CD4-positive, alpha-beta T cell (primary cell): ENCODE data around the gene CHST3. TPM values are rescaled to one million over a fixed set of nuclear protein-coding genes. Genes with fewer than 3 reads are reported as not detected.

Source experiments
- ATAC-seq: fragments of 200-7000 bp; cut with Tn5 transposase; one replicate; pipeline ENCODE4 v1.10.0; 2022; ENCODE audit warnings: mild to moderate bottlenecking; ENCODE audit not compliant: poor library complexity
- CTCF ChIA-PET: fragments of 350-600 bp; sonication (Branson Sonifier 250); formaldehyde crosslinking; loops from one replicate; lab custom pipeline; 2021; ENCODE audit warnings: antibody characterized with exemption, inconsistent platforms; lab: Charles Lee
- POLR2A ChIA-PET: fragments of 350-600 bp; sonication (Branson Sonifier 250); formaldehyde crosslinking; loops from one replicate; lab custom pipeline; 2021; ENCODE audit warnings: antibody characterized with exemption, inconsistent platforms; lab: Charles Lee
- DNase-seq, 14 experiments: peaks; one replicate each; pipeline ENCODE4 v3.0.0-alpha.2; 2013 to 2020; ENCODE audit warnings: mixed read lengths in 2 of 14
- H3K27ac ChIP-seq, 2 donors: one replicate each; pipeline versions ENCODE4 v1.5.1 to v1.7.0; 2013; ENCODE audit warnings: low read length in 2 of 2, low read depth in 1 of 2, mild to moderate bottlenecking in 1 of 2
- H3K27me3 ChIP-seq, 2 experiments: 1 replicate in 1 of 2; 2 replicates in 1 of 2; pipeline versions ENCODE4 v1.6.1 to v1.7.0; 2013; ENCODE audit warnings: low read length in 2 of 2, control low read depth in 1 of 2, mild to moderate bottlenecking in 1 of 2, moderate library complexity in 1 of 2; ENCODE audit not compliant: insufficient read depth in 2 of 2, control insufficient read depth in 1 of 2
- H3K36me3 ChIP-seq: one replicate; pipeline ENCODE4 v1.6.1; 2013; ENCODE audit warnings: low read length, control low read depth; ENCODE audit not compliant: insufficient read depth
- H3K4me1 ChIP-seq: one replicate; pipeline ENCODE4 v1.6.1; 2013; ENCODE audit warnings: low read length, control low read depth; ENCODE audit not compliant: insufficient read depth
- H3K4me3 ChIP-seq: one replicate; pipeline ENCODE4 v1.5.1; 2013; ENCODE audit warnings: mild to moderate bottlenecking, low read length, moderate library complexity
- H3K9me3 ChIP-seq, 2 experiments: 1 replicate in 1 of 2; 2 replicates in 1 of 2; pipeline versions ENCODE4 v1.6.1 to v1.7.0; 2013; ENCODE audit warnings: low read length in 2 of 2, mild to moderate bottlenecking in 2 of 2, control low read depth in 1 of 2, moderate library complexity in 1 of 2; ENCODE audit not compliant: control insufficient read depth in 1 of 2, insufficient read depth in 1 of 2
- H3K27ac Mint-ChIP-seq: one replicate; pipeline ENCODE4 v1.8.0; 2020; ENCODE audit warnings: mixed read lengths
- H3K27me3 Mint-ChIP-seq: one replicate; pipeline ENCODE4 v1.8.0; 2021; ENCODE audit warnings: mixed read lengths
- H3K36me3 Mint-ChIP-seq: one replicate; pipeline ENCODE4 v1.8.0; 2021; ENCODE audit warnings: low read depth, mixed read lengths
- H3K4me1 Mint-ChIP-seq: one replicate; pipeline ENCODE4 v1.8.0; 2021; ENCODE audit warnings: low read depth, mixed read lengths
- H3K4me3 Mint-ChIP-seq: one replicate; pipeline ENCODE4 v1.8.0; 2020; ENCODE audit warnings: mild to moderate bottlenecking, mixed read lengths
- H3K9me3 Mint-ChIP-seq: one replicate; pipeline ENCODE4 v1.8.0; 2020; ENCODE audit warnings: mixed read lengths
- intact Hi-C, 2 experiments: fragments of 100-400 bp; cut with DNase I in 1 of 2; cut with micrococcal nuclease in 1 of 2; formaldehyde crosslinking; loops; one replicate each; pipeline versions ENCODE4 v1.15.1 to v1.9.0; 2023 to 2025; cut with DNase I, micrococcal nuclease
- total RNA-seq, 174 experiments: library from RNA in 2 of 174; stranded (reverse) in 2 of 174; gene quantifications; one replicate each; pipeline ENCODE4 v1.2.3 and lab custom pipeline; 2021 to 2026
- TF ChIP-seq, protein P1 (sequence below): fragments of 200-600 bp; IDR thresholded peaks from one replicate; pipeline ENCODE4 v1.8.0; 2022; ENCODE audit warnings: antibody characterized with exemption, mild to moderate bottlenecking

CHST3 gene
- total RNA-seq, 2 experiments from 2014 or later, result not detected

DNA sequence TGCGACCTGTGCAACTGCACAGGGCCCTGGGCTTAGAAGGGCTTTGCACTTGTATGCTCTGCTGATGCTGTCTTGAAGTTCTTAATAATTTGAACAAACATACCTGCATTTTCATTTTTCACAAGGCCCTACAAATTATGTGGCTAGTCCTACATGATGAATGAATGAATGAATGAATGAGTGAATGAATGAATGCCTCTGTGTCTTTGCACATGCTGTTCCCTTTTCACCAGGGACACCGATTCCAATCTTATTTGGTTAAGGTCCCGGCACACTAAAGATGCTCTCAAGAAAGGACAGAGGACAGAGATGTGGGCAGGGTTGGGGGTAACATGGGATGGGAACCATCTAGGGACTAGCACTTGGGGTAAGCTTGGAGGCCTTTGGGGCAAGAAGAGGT lies 39.4 kb upstream of the CHST3 start:
- no peaks in the 10 kb centered on the region for H3K4me1 ChIP-seq
- no peaks in the 10 kb centered on the region for H3K9me3 ChIP-seq
- no peak overlapping the region for H3K27ac Mint-ChIP-seq
- no peak overlapping the region for H3K4me3 Mint-ChIP-seq
- DNase-seq (no peak), ATAC-seq (no peak)
- H3K4me1 Mint-ChIP-seq, result no peaks in the 10 kb centered on the region
- H3K9me3 Mint-ChIP-seq, result no peaks in the 10 kb centered on the region
- ChIA-PET POLR2A (no interaction called here), CTCF (no interaction called here)
- intact Hi-C loops, result no loop called here
- no peak overlapping the region for H3K27ac ChIP-seq
- H3K36me3 ChIP-seq, result no peaks in the 10 kb centered on the region
- H3K36me3 Mint-ChIP-seq, result no peaks in the 10 kb centered on the region
- H3K27me3 Mint-ChIP-seq, result no peaks in the 10 kb centered on the region
- TF ChIP-seq, protein P1, sequence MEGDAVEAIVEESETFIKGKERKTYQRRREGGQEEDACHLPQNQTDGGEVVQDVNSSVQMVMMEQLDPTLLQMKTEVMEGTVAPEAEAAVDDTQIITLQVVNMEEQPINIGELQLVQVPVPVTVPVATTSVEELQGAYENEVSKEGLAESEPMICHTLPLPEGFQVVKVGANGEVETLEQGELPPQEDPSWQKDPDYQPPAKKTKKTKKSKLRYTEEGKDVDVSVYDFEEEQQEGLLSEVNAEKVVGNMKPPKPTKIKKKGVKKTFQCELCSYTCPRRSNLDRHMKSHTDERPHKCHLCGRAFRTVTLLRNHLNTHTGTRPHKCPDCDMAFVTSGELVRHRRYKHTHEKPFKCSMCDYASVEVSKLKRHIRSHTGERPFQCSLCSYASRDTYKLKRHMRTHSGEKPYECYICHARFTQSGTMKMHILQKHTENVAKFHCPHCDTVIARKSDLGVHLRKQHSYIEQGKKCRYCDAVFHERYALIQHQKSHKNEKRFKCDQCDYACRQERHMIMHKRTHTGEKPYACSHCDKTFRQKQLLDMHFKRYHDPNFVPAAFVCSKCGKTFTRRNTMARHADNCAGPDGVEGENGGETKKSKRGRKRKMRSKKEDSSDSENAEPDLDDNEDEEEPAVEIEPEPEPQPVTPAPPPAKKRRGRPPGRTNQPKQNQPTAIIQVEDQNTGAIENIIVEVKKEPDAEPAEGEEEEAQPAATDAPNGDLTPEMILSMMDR, result no peak
- no peaks in the 10 kb centered on the region for H3K27me3 ChIP-seq
- no peak overlapping the region for H3K4me3 ChIP-seq

DNA sequence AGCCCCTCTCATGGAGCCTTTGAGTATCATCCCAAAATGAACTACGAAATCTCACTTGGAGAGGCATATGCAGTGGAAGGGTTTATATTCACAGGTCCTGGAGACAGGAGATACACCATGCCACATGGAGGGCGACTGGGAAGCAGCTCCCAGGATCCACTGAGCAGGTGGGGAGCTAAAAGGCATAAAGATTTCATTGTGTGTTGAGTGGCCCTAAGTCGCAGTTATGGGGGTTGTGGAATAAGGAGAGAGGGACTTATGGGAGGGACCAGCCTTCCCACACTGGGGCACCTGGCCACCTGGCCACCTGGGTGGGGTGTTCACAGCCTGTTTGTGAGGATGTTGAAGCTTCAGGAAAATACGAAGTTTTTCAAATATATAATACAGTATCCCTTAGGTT lies 37.0 kb upstream of the CHST3 start:
- Histone ChIP-seq H3K4me3 (no peak overlapping the region), H3K4me1 (no peaks in the 10 kb centered on the region), H3K27ac (no peak overlapping the region), H3K36me3 (no peaks in the 10 kb centered on the region), H3K9me3 (no peaks in the 10 kb centered on the region), H3K27me3 (no peaks in the 10 kb centered on the region)
- H3K27ac Mint-ChIP-seq, result no peak overlapping the region
- POLR2A ChIA-PET, result no interaction called here
- H3K27me3 Mint-ChIP-seq, result no peaks in the 10 kb centered on the region
- H3K4me1 Mint-ChIP-seq, result peaks cover 4% of the 10 kb centered on the region
- no peak overlapping the region for H3K4me3 Mint-ChIP-seq
- no peaks in the 10 kb centered on the region for H3K9me3 Mint-ChIP-seq
- intact Hi-C loops, result no loop called here
- TF ChIP-seq, protein P1, result no peak
- peaks cover 2% of the 10 kb centered on the region for H3K36me3 Mint-ChIP-seq
- ATAC-seq (no peak), DNase-seq (no peak)
- CTCF ChIA-PET, result no interaction called here

DNA sequence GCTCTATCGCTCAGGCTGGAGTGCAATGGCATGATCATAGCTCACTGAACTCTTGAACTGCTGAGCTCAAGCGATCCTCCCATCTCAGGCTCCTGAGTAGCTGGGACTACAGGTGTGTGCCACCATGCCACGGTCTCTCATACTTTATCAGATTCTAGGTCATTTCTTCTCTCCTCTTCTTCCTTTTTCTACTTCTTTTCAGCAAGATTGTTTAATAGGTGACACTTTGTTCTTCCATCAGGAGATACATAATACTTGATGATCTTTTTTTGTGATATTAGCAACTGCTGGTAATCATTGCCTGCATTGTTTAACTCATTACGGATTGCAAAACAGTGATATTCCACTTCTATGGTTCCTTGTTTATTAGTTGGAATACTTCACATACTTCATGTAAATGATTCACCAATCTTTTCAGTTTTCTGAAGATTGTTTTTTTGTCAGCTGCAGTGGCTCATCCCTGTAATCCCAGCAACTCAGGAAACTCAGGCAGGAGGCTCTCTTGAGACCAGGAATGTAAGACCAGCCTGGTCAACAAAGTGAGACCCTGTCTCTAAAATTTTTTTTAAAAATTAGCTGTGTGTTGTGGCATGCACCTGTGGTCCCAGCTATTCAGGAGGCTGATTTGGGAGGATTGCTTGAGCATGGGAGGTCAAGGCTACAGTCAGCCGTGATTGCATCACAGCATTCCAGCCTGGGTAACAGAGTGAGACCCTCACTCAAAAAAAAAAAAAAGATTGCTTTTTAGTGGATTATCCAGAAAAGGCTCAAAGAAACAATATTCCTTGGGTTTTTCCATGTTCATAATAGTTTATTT lies 36.2 kb upstream of the CHST3 start:
- Histone ChIP-seq H3K36me3 (no peaks in the 10 kb centered on the region), H3K27ac (no peak overlapping the region), H3K4me3 (no peak overlapping the region), H3K27me3 (no peaks in the 10 kb centered on the region), H3K9me3 (no peaks in the 10 kb centered on the region), H3K4me1 (peaks cover 1% of the 10 kb centered on the region)
- H3K27me3 Mint-ChIP-seq, result no peaks in the 10 kb centered on the region
- peaks cover 8% of the 10 kb centered on the region for H3K4me1 Mint-ChIP-seq
- H3K9me3 Mint-ChIP-seq, result no peaks in the 10 kb centered on the region
- ChIA-PET CTCF (no interaction called here), POLR2A (no interaction called here)
- no peak for ATAC-seq
- TF ChIP-seq, protein P1, result no peak
- DNase-seq, result no peak
- no peak overlapping the region for H3K27ac Mint-ChIP-seq
- peaks cover 5% of the 10 kb centered on the region for H3K36me3 Mint-ChIP-seq
- no peak overlapping the region for H3K4me3 Mint-ChIP-seq
- intact Hi-C loops, result no loop called here
